GF-D8 (cell line): ENCODE measurements around the gene ULBP1.
"Not testable (repeated sequence)": the region's sequence is repeated elsewhere in the genome, so short reads cannot be mapped to it uniquely, and the experiment has no call there.

Experiments
- DNase-seq: peaks from one replicate; lab custom pipeline; 2025; lab: John Stamatoyannopoulos, UW

Gene ULBP1

DNA sequence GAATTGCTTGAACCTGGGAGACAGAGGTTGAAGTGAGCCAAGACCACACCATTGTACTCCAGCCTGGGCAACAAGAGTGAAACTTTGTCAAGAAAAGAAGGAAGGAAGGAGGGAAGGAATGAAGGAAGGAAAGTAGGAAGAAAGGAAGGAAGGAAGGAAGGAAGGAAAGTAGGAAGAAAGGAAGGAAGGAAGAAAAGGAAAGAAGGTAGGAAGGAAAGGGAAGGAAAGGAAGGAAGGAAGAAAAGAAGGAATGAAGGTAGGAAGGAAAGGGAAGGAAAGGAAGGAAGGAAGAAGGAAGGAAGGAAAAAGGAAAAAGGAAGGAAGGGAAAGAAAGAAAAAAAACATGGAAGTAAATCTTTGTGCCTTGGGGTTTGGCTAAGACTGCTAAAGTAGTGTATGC, 11.7 kb downstream of the ULBP1 start:
- no peak for DNase-seq

GRCh38 chr6:149977221-149977620, 13.5 kb downstream of the ULBP1 start:
- no peak for DNase-seq

- DNase-seq, result no peak
Observed at GRCh38 chr6:149978610-149979009, 14.9 kb downstream of the ULBP1 start.

GRCh38 chr6:149979293-149979692, 15.6 kb downstream of the ULBP1 start:
- DNase-seq, result no peak

DNA sequence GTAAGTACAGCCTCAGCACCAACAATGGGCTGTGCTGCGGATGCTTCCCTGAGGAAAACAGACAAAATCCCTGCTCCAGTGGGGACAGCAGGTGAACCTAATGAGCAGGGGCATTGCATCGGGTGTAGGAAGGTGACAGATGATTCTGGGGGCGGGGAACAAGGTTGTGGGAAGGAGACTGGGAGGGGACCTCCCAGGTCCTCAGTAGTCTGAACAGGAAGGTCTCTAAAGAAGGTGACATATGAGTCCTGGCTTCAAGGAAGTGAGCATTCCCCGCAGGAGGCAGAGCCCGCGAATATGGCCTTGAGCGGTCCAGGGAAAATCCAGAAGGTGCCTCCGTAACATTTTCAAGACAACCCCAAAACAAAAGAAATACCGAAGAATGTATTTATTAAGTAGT, 19.4 kb downstream of the ULBP1 start:
- DNase-seq, result no peak

DNA sequence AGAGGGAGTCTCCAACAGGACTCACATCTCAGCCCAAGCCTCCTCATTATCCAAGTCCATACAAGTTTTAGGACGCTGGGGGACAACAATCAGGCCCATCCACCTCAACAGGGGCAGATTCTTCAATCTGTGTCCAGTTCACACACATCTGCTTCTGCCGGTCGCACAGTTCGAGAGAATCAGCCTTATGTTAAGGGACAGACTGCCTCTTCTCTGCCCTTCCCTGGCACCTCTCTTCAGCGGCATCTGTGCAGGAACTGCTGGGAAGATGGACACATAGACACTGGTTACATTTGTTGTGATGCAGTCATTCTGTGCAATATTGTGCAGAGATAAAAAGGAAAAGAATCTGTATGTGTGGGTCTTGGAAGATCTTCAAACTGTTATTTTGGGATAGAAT, 21.0 kb downstream of the ULBP1 start:
- no peak for DNase-seq

DNA sequence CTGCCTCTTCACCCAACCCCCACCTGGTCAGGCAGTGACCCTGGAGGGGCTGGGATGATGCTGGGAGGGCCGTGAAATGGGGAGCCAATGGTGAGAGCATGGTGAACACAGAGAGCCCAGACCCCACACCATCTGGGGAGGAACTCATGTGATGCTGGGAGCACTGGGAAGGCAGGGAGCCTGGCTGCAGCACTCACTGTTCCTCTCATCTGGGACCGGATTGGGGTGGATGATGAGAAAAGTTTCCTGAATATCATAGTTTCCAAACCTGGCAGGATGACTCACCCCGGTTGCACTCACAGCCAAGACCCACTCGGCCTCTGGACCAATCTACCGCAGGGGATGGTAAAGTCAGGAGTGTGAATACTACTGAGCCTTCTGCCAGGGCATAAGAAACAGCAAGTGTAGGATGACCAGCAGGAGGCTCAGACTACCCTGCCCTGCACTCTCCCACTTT, 21.8 kb downstream of the ULBP1 start:
- no peak for DNase-seq

DNA sequence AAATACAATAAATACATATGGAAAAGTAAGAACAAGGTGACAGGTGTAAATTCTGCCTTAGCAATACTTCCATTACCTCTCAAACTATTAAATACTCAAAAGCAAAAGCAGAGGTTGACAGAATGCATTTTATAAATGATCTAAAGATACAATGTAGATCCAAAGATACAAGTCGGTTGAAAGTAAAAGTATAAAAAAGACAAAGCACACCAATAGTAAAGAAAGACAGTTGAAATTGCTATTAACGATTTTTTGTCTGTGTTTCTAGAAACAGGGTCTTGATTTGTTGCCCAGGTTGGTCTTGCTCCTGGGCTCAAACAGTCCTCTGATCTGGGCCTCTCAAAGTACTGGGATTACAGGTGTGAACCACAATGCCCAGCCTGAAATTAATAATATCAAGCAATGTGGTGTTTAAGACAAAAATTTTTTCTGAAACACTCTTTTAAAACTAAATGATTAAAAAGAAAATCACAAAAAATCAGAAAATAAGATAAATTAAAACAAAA, 23.9 kb downstream of the ULBP1 start:
- DNase-seq, result no peak

- no peak for DNase-seq
Observed at GRCh38 chr6:149988550-149989346, 25.0 kb downstream of the ULBP1 start.

- DNase-seq, result no peak
Observed at GRCh38 chr6:149990212-149990660, 26.5 kb downstream of the ULBP1 start.

GRCh38 chr6:149990661-149991471, 27.1 kb downstream of the ULBP1 start:
- no peak for DNase-seq

DNA sequence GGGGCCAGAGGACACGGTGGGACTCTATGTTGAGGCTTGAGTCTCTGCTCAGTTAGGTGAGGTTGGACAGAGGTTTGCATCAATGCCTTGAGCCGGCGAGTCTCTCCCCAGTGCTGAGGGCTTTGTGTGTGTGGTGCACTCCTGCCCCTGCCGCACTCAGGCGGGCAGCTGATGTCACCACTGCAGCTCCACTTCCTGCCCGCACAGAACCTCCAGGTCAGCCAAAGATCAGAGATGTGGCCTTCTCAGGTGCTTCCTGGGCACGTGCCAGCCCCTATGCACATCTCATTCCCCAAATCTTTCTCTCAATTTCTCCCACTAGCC, 27.7 kb downstream of the ULBP1 start:
- DNase-seq, result not testable (repeated sequence)

GRCh38 chr6:149991838-149992237, 28.1 kb downstream of the ULBP1 start:
- DNase-seq, result no peak

GRCh38 chr6:149995235-149995750, 31.6 kb downstream of the ULBP1 start:
- no peak for DNase-seq

DNA sequence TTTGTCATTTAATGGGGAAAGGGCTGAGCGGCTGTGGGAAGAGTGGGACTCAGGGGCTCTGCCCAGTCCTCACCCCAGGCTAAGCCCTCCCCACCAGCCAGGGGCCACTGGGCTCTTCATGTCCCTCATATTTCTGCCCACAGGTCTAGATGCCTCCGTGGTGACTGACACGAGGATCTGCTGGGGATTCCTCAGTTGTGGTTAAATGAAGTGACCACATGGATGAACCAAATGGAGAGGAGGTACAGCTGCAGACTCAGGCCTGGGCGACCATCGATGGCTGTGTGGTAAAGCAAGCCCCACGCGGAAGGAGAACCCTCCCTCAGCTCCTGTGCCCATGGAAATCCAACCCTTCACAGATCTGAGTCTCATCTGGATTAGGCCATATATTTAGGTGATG, 32.2 kb downstream of the ULBP1 start:
- DNase-seq, result no peak

GRCh38 chr6:149999636-150000035, 35.9 kb downstream of the ULBP1 start:
- no peak for DNase-seq

- no peak for DNase-seq
Observed at GRCh38 chr6:150001295-150002008, 37.7 kb downstream of the ULBP1 start.

DNA sequence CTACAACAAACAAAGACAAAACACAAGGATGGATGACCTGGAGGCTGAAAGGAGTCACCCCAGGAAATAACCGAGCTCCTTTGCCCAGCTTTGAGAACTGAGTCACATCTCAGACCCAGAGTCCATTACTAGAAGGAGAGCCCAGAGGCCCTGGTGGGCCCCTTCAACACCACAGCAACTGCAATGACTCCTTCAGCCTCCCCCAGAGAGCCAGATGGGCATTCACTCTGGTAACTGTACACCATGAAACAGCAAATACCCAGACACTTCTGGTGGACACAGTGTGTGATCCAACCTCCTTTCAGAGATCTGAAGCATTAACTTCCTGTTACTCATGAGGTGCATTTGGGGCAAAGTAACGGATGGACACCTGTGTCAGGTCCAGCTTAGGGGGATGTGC, 39.0 kb downstream of the ULBP1 start:
- no peak for DNase-seq

DNA sequence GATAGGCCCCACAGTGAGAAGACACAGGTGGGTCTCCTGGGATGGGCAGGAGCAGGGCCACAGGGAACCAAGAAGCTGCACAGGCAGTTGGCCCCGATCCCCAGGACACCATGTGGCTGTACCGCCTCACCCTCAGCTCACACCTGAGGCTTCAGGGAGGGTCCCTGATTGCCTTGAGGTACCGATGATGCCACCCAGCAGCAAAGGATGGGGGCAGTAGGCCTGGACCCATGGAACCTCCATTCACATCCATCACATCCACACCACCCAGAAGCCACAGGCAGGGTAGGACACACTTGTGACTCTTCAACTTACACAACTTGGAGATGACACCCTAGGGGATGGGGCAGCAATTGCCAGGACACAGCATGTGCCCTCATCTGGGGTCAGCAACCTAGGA, 39.9 kb downstream of the ULBP1 start:
- DNase-seq, result not testable (repeated sequence)

DNA sequence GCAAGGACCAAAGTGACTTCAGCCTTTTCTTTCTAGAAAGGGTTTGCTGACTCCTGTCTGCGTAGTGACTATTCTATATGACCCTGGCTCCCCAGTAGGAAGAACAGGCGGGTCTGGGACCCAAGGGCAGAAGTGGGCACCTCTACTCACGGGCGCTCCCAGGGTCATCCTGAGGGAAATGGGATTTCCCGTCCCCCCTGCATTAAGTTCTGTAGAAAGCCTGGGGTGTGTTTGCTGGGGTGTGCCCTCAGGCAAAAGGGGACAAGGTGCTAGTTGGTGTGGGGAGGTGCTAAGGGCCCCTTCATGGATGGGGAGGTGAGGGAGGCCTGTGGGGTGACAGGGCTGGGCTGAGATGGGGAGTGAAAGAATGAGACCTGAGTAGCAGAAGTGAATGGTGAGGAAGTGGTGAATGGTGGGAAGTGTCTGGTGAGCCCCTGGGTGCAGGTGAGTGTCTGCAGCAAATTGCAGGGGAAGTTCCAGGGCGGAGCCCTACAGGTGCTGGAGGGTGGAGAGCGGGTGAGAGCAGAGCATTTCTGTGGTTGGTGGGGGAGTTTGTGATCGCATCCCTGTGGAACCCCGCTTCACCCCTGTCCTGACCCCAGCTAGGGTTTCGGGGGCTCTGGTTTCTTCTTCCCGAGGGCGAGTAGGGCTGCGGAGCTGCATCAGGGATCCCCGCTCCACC, 40.5 kb downstream of the ULBP1 start:
- no peak for DNase-seq
